ENCODE data around the gene DSTYK.
A peak's percentile ranks its signal among the peaks of the same experiment; 100 is the strongest.

DSTYK gene

DNA sequence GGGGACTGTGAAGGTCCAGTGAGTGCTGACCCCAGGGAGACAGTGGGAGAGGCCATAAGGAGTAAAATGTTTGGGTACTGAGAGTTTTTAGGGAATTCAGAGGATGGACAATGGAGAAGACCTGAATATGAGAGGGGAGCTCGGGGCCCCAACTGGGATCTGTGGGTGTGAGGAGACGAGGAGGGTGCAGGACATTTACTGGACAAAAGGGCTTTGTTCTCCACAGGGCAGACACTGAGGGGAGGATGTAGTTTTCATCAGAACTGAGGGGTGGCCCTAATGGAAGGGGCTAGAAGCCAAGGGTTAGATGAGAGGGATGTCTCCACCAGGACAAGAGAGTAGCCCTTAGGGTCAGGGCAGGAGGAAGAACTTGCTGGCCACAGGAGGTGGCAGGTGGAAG is 46.2 kb upstream of the DSTYK start:
- no peak for DNase-seq
- Histone ChIP-seq H3K9me3 (ENCODE audit: severe bottlenecking) (no peaks in the 10 kb centered on the region), H3K27me3 (ENCODE audit: insufficient read depth, low read depth, severe bottlenecking) (no peaks in the 10 kb centered on the region), H3K36me3 (peaks cover 11% of the 10 kb centered on the region), H3K4me3 (ENCODE audit: low read depth, low read length) (peak overlapping the region; percentile 52), H3K27ac (peak overlapping the region; percentile 87)
- TF ChIP-seq, protein P1, sequence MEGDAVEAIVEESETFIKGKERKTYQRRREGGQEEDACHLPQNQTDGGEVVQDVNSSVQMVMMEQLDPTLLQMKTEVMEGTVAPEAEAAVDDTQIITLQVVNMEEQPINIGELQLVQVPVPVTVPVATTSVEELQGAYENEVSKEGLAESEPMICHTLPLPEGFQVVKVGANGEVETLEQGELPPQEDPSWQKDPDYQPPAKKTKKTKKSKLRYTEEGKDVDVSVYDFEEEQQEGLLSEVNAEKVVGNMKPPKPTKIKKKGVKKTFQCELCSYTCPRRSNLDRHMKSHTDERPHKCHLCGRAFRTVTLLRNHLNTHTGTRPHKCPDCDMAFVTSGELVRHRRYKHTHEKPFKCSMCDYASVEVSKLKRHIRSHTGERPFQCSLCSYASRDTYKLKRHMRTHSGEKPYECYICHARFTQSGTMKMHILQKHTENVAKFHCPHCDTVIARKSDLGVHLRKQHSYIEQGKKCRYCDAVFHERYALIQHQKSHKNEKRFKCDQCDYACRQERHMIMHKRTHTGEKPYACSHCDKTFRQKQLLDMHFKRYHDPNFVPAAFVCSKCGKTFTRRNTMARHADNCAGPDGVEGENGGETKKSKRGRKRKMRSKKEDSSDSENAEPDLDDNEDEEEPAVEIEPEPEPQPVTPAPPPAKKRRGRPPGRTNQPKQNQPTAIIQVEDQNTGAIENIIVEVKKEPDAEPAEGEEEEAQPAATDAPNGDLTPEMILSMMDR (IDR thresholded peaks at IDR 0.05; ENCODE audit: low read depth, low read length), result no peak

- H3K4me3 ChIP-seq (ENCODE audit: low read depth, low read length), result peak overlapping the region; percentile 52
- H3K27ac ChIP-seq, result peak overlapping the region; percentile 87
- peaks cover 6% of the 10 kb centered on the region for H3K36me3 ChIP-seq
- DNase-seq, result peak; percentile 100
- H3K9me3 ChIP-seq (ENCODE audit: severe bottlenecking), result no peaks in the 10 kb centered on the region
- no peaks in the 10 kb centered on the region for H3K27me3 ChIP-seq (ENCODE audit: insufficient read depth, low read depth, severe bottlenecking)
- TF ChIP-seq, protein P1 (IDR thresholded peaks at IDR 0.05; ENCODE audit: low read depth, low read length), result 0 out of 2 replicates have a peak, but pooled peaks have one; percentile 1
These were observed 45.6 kb upstream of the DSTYK start for GRCh38 chr1:205256951-205257625.

DNA sequence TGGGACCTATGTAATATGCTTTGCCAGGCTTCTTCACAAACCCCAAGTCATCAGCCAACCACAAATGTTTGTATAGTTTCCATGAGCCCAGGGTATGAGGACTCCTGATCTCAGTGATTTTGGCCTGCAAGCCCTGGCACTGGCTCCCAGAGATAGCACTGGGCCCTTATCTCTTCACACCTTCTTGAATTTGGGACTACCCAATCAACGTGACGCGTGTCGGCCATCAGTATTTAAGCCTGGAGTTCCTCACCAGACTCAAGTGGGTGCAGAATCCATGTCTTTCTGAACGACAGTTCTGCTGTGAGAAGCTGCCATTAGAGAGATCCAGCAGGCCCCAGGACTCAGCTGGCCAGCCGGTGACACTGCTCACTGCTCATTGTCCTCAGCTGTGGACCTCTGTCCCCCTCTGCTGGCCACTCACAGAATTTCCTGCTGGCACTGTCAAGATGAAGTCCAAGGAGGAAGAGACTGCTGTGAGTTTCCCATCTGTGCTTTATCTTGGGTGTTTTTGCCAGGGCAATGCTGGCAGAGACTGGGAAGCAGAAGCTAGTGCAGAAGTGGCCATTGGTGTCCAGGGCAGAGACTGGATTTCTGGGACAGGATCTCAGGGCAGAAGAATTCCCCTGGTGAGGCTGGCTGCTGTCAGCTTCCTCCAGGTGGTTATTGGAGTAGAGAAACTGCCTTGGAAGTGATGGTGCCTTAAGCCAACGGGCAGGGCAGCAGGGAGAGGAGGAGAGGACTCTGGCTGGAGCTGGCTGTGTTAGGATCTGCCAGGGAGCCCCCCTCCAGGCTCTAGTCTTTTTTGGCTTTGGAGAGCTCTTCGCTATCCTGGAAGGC is 44.7 kb upstream of the DSTYK start:
- H3K9me3 ChIP-seq (ENCODE audit: severe bottlenecking), result no peaks in the 10 kb centered on the region
- H3K27me3 ChIP-seq (ENCODE audit: insufficient read depth, low read depth, severe bottlenecking), result no peaks in the 10 kb centered on the region
- TF ChIP-seq, protein P1 (IDR thresholded peaks at IDR 0.05; ENCODE audit: low read depth, low read length), result peak; percentile 100
- H3K36me3 ChIP-seq, result peaks cover 9% of the 10 kb centered on the region
- H3K27ac ChIP-seq, result peak overlapping the region; percentile 77
- no peak overlapping the region for H3K4me3 ChIP-seq (ENCODE audit: low read depth, low read length)
- peak; percentile 99 for DNase-seq

DNA sequence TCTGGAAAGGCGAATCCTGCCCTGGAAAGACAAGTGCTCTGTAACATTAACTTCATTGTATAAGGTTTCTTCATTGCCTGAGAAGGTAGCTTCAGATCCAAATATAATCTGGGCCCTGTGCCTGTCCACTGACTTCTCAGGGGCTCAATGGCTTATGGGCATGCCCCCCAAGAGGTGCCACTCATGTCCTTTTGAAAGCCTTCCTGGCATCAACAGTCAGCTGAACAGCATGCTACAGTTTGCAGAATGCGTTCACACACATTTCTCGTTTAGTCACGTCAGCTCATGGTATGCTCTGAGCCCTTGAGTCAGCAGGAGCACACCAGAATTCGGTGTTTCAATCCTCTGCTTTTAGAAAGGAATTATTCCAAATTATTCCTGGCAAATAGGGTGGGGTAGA is 40.1 kb upstream of the DSTYK start:
- no peaks in the 10 kb centered on the region for H3K9me3 ChIP-seq (ENCODE audit: severe bottlenecking)
- TF ChIP-seq, protein P1 (IDR thresholded peaks at IDR 0.05; ENCODE audit: low read depth, low read length), result no peak
- DNase-seq, result no peak

DNA sequence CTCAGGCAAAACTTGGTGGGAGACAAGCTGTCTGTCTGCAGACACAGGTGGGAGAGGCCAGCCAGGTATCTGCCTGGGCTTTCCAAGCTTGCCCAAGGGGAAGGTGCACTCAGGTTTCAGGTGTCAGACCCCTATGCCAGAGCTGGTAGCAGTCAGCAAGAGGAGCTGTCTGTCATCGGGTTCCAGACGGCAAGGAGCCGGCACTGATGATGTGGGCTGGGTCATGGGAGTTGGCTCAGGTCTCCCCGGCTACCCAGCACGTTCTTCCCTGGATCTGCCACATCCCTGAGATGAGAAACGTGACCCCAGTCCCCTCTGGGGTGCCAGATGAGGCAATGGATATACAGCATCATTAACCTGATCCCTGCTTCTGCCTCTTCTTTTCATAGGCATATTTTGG is 39.2 kb upstream of the DSTYK start:
- Histone ChIP-seq H3K27ac (no peak overlapping the region), H3K27me3 (ENCODE audit: insufficient read depth, low read depth, severe bottlenecking) (no peaks in the 10 kb centered on the region), H3K36me3 (peaks cover 32% of the 10 kb centered on the region), H3K9me3 (ENCODE audit: severe bottlenecking) (no peaks in the 10 kb centered on the region), H3K4me3 (ENCODE audit: low read depth, low read length) (no peak overlapping the region)
- no peak for DNase-seq
- TF ChIP-seq, protein P1 (IDR thresholded peaks at IDR 0.05; ENCODE audit: low read depth, low read length), result no peak

More for the DNA sequence above, 40.1 kb upstream of the DSTYK start:
- Histone ChIP-seq H3K4me3 (ENCODE audit: low read depth, low read length) (no peak overlapping the region), H3K27me3 (ENCODE audit: insufficient read depth, low read depth, severe bottlenecking) (no peaks in the 10 kb centered on the region), H3K27ac (no peak overlapping the region), H3K36me3 (peaks cover 32% of the 10 kb centered on the region)
